Effector CD4-positive, alpha-beta T cell (primary cell): ENCODE measurements around the gene ADCK1.
"Not testable (repeated sequence)": the region's sequence is repeated elsewhere in the genome, so short reads cannot be mapped to it uniquely, and the experiment has no call there.

Source experiments
- DNase-seq: peaks from one replicate; pipeline ENCODE4 v3.0.0-alpha.2; 2020

Gene ADCK1

GRCh38 chr14:77906446-77906845, 106.5 kb downstream of the ADCK1 start:
- DNase-seq: no peak

- no peak for DNase-seq
These were observed 108.9 kb downstream of the ADCK1 start for GRCh38 chr14:77908847-77909246.

DNA sequence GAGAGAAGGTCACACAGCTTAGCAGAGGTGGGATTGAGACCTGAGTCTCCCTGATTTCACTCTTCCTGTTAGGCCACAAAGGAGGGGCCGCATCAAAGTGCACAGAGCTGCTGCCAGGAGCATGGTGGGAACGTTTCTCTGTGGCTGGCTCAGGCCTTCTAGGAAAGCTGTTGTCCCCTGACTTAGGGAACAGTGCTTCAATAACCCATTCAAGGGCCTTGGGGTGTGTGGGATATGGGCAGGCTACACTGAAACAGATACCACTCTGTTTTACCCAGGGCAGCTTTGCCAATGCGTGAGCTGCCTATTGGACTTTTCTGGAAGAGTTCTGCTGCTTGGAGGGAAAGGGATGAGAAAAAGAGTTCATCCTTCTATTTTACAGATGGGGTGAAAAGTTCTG, 110.0 kb downstream of the ADCK1 start:
- no peak for DNase-seq

- no peak for DNase-seq
These were observed 110.6 kb downstream of the ADCK1 start for GRCh38 chr14:77910506-77910905.

- no peak for DNase-seq
These were observed 111.4 kb downstream of the ADCK1 start for GRCh38 chr14:77911356-77911755.

DNA sequence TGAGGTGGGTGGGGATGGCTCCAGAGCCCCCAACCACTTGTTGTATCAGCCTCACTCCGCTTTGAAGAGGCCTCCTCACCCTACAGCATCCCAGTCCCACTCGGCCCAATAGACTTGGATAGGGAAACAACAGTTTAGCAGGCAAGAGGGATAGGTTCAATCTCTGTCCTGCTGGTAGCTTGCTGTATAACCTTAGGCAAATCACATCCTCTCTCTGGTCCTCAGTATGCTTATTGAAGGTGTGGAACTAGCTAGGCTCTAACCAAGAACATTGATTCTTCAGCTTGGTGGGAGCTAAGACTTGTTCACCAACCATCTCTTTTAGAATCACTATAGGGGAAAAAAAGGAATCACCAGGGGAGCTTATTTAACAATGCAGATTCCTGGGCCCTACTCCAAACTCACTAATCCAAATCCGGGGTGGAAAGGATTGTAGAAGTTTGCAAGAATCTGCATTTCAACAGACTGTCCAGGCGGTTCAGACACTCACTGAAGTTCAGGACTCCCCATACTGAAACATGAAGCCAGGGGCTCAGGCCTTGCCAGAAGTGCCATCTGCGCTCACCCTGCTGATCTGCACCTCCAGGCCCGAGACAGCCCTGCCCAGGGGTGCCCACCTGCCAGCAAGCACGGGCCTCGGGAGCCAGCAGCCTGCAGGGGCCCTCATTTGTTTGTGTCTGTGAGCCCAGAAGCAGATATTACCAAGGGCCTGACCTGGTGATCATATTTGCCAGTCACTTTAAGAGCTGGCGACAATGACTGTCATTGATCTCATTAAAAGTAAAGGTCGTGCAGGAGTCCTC, 113.0 kb downstream of the ADCK1 start:
- DNase-seq: no peak

GRCh38 chr14:77914073-77914721, 114.3 kb downstream of the ADCK1 start:
- no peak for DNase-seq

- not testable (repeated sequence) for DNase-seq
These were observed 115.5 kb downstream of the ADCK1 start for GRCh38 chr14:77915390-77915789.

GRCh38 chr14:77917491-77918201, 117.7 kb downstream of the ADCK1 start:
- no peak for DNase-seq

DNA sequence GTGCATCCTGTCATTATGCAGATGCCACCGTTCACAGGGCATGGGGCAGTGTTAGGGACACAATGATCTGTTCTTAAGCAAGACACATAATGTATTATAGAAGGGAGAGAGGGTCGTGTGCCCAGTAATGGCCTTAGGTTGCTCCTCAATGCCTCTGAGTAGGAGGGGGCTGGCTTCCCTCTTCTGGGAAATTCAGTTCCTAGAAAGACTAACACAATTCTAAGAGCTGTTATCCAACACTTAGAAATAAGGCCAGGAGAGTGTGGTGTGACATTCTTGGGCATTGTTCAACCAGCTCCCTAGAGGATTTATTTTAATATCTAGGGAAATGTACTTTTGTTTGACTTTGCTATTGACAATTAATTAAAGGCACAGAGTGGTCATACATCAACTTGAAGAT, 118.5 kb downstream of the ADCK1 start:
- DNase-seq: no peak

GRCh38 chr14:77920312-77920711, 120.4 kb downstream of the ADCK1 start:
- no peak for DNase-seq

DNA sequence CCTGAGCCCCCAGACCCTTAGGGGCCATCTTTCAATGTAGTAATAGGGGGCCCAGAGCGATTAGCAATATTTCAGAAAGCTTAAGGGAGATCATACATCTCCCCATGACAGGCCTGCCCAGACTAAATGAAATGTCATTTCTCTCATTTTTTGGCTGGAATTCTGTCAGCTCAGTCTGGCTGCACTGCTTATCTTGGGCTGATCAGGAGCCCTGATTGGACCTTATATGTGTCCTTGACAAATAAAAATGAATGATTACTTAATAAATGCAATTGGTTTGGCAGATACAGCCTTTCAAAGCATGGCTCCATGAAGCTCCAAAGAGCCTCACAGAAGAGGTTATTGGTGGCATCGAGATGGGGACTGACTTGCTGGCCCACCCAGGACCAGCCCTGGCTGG, 121.9 kb downstream of the ADCK1 start:
- DNase-seq: no peak

DNA sequence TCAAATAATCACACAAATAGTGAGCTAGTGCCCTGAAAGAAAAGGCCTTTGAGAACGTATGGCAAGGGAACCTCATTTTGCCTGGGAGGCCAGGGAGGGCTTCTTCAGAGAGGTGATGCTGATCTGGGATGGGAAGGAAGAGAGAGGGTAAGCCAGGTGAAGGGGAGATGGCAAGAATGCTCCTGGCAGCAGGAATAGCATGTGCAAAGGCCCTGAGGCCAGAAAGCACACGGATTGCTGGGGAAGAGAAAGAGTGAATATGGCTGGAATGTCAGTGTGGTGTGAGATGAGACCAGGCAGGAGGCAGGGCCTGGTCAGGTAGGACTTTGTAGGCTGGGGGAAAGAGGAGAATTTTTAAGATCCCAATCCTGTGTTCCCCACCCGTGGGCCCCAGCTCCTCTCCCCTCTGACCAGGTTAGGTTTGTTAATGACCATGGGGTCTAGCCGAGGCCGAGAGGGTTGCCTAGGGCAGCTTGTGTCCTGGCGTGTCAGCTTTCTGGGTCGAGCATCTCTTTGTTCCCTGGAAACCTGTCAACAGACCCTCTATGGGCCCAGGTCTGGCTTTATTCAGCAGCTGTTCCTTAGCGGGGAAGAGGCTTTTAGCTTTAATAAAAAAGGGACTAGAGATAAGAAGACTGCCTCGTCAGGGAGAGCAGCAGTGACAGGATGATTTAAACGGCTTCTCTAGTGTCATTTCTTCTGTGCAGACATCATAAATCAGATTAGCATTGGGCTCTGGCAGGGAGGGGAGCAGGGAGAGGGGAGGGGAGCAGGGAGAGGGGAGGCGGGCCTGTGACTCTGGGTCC, 123.4 kb downstream of the ADCK1 start:
- no peak for DNase-seq

- DNase-seq: no peak
These were observed 124.4 kb downstream of the ADCK1 start for GRCh38 chr14:77924141-77924948.

- DNase-seq: no peak
These were observed 127.0 kb downstream of the ADCK1 start for GRCh38 chr14:77926942-77927341.

- no peak for DNase-seq
These were observed 131.5 kb downstream of the ADCK1 start for GRCh38 chr14:77931441-77931840.

DNA sequence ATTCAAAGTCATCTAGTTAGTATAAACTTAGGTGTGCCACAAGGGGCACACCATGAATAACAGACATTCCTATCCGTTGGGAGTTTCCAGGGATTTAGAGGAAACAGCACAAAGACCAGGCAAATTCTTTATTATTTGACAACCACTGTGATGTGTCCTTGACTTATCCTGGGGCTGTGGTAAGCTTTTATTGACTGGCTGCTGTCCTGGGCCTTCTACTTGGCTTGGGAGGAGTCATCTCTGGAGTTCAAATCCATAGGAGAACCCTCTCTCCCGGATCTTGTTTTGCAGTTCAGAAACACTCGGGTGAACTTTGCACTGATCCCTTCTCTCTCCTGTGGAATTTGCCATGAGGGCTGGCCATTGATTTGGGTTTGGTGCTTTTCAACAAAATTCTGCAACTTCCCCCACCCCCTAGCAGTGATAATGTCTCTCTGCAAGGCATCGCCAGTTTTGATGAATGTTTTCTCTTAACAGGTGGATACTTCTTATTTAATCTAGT, 136.3 kb downstream of the ADCK1 start:
- DNase-seq: no peak

- no peak for DNase-seq
These were observed 147.5 kb downstream of the ADCK1 start for GRCh38 chr14:77947372-77947771.

DNA sequence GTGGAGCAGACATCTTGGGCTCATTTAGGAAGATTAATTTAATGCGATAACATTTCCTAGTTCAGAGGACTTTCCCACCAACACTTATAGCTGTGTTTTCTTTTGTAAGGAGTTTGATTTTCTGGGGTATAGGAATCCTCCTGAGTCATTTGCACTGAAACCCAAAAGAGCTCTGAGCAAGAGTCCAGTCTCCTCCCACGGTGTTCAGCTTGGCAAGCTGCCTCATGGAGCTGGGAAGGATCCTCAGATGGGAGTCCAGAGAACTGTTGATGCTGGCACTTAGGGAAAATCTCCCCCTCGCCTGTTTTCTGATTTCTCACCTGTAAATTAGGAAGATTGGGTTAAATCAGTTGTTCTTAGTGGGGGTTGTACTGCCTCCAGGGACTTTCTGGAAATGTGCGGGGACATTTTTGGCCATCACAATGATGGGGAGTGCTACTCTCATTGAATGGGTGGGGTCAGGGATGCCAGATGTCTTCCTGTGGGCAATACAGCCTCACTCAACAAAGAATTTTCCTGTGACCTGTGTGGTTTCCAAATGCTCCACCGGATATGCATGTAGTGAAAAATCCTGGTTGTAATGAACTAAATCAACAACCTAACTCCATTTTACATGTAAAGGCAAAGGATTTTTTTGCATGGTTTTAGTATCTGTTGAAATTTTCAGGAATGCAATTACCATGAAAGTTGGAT, 150.6 kb downstream of the ADCK1 start:
- DNase-seq: no peak

DNA sequence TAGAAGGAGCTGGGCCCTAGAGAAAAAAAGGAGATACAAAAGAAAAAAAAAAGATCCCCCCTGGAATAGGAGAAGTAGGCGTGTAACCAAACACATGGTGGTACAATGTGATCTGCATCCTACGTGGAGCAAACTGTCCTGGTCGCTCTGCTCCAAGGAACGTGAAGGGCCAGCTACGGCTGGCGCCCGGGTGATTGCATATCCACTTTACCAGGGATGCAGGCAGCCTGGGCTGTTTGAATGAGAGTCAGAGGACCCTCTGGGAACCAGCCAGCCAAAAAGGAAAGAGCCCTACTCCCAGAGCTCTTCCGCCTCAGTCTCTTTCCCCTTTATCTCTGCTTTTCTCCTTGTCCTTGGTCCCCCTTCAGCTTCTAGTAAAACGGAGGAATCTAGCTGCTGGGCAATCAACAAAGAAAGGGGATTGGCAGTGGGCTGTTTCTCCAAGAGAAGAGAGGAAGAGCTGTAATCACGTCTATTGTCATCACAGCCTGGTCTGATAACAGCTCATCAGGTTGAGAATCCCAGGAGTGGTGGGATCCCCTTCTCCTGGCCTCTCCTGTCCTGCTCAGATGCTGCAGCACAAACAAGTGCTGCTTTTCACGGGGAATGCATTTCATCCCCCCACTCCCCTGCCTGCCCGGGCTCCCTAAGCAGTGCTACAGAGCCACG, 156.0 kb downstream of the ADCK1 start:
- DNase-seq: no peak

DNA sequence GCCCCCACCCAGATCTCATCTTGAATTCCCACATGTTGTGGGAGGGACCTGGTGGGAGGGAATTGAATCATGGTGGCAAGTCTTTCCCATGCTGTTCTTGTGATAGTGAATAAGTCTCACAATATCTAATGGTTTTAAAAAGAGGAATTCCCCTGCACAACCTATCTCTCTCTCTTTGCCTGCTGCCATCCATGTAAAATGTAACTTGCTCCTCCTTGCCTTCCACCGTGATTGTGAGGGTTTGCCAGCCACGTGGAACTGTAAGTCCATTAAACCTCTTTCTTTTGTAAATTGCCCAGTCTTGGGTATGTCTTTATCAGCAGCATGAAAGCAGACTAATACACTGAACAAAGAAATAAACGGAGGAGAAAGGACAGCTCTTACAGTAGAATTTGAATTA, 159.8 kb downstream of the ADCK1 start:
- not testable (repeated sequence) for DNase-seq
